ENCODE measurements around the gene GNB5. TPM values are rescaled to one million over a fixed set of nuclear protein-coding genes. Genes with fewer than 3 reads are reported as not detected.

GNB5 gene
- total RNA-seq, 1 donor from 2014 or later: 7.8 TPM

- no peak for DNase-seq
- intact Hi-C loops (cut with DNase I): no loop called here
- ATAC-seq (ENCODE audit: poor library complexity): no peak
These were observed 23.4 kb upstream of the GNB5 start for GRCh38 chr15:52214553-52214952.

- no peak for ATAC-seq (ENCODE audit: poor library complexity)
- intact Hi-C loops (cut with DNase I): no loop called here
- no peak for DNase-seq
These were observed 22.0 kb upstream of the GNB5 start for GRCh38 chr15:52213206-52213605.

- intact Hi-C loops (cut with DNase I): no loop called here
- ATAC-seq (ENCODE audit: poor library complexity) (no peak), DNase-seq (peak; percentile 61)
These were observed 17.2 kb upstream of the GNB5 start for GRCh38 chr15:52208306-52208946.

GRCh38 chr15:52207191-52207590 is 16.0 kb upstream of the GNB5 start:
- intact Hi-C loops (cut with DNase I): no loop called here
- no peak for ATAC-seq (ENCODE audit: poor library complexity)
- DNase-seq: no peak

GRCh38 chr15:52206446-52206845 is 15.3 kb upstream of the GNB5 start:
- DNase-seq (no peak), ATAC-seq (ENCODE audit: poor library complexity) (no peak)
- intact Hi-C loops (cut with DNase I): no loop called here

- DNase-seq (no peak), ATAC-seq (ENCODE audit: poor library complexity) (no peak)
- intact Hi-C loops (cut with DNase I): no loop called here
These were observed 13.5 kb upstream of the GNB5 start for GRCh38 chr15:52204657-52205056.

- ATAC-seq (ENCODE audit: poor library complexity) (no peak), DNase-seq (no peak)
- intact Hi-C loops (cut with DNase I): no loop called here
These were observed 9.7 kb upstream of the GNB5 start for GRCh38 chr15:52200831-52201365.

GRCh38 chr15:52199271-52199670 is 8.1 kb upstream of the GNB5 start:
- intact Hi-C loops (cut with DNase I): no loop called here
- ATAC-seq (ENCODE audit: poor library complexity): no peak
- no peak for DNase-seq

GRCh38 chr15:52196891-52197290 is 5.7 kb upstream of the GNB5 start:
- DNase-seq (no peak), ATAC-seq (ENCODE audit: poor library complexity) (no peak)
- intact Hi-C loops (cut with DNase I): no loop called here

- DNase-seq: no peak
- ATAC-seq (ENCODE audit: poor library complexity): no peak
These were observed 2.6 kb upstream of the GNB5 start for GRCh38 chr15:52193791-52194190.

GRCh38 chr15:52193321-52193720 is 2.1 kb upstream of the GNB5 start:
- DNase-seq (no peak), ATAC-seq (ENCODE audit: poor library complexity) (no peak)
- intact Hi-C loops (cut with DNase I): no loop called here

More at GRCh38 chr15:52193791-52194190, 2.6 kb upstream of the GNB5 start:
- intact Hi-C loops (cut with DNase I): no loop called here

GRCh38 chr15:52186651-52187486 is 4.3 kb downstream of the GNB5 start:
- ATAC-seq (ENCODE audit: poor library complexity) (peak; percentile 33), DNase-seq (no peak)
- intact Hi-C loops (cut with DNase I): no loop called here

GRCh38 chr15:52185151-52185561 is 6.0 kb downstream of the GNB5 start:
- intact Hi-C loops (cut with DNase I): no loop called here
- ATAC-seq (ENCODE audit: poor library complexity): peak; percentile 80
- DNase-seq: no peak

- ATAC-seq (ENCODE audit: poor library complexity) (no peak), DNase-seq (no peak)
- intact Hi-C loops (cut with DNase I): no loop called here
These were observed 6.5 kb downstream of the GNB5 start for GRCh38 chr15:52184721-52185120.

- DNase-seq (no peak), ATAC-seq (ENCODE audit: poor library complexity) (no peak)
- intact Hi-C loops (cut with DNase I): no loop called here
These were observed 7.5 kb downstream of the GNB5 start for GRCh38 chr15:52183562-52184173.

GRCh38 chr15:52181938-52182780 is 9.0 kb downstream of the GNB5 start:
- intact Hi-C loops (cut with DNase I): no loop called here
- DNase-seq (no peak), ATAC-seq (ENCODE audit: poor library complexity) (no peak)

- intact Hi-C loops (cut with DNase I): no loop called here
- ATAC-seq (ENCODE audit: poor library complexity): no peak
- no peak for DNase-seq
These were observed 10.2 kb downstream of the GNB5 start for GRCh38 chr15:52180851-52181450.

- DNase-seq (no peak), ATAC-seq (ENCODE audit: poor library complexity) (peak; percentile 14)
- intact Hi-C loops (cut with DNase I): no loop called here
These were observed 10.9 kb downstream of the GNB5 start for GRCh38 chr15:52180196-52180835.

Measured in Right ventricle myocardium superior (tissue), 1 donor.